IMR-90 (cell line): ENCODE results near the gene SH3BGRL. TPM values are rescaled to one million over a fixed set of nuclear protein-coding genes. Genes with fewer than 3 reads are reported as not detected.

Experiments
- ATAC-seq: fragments of 200-7000 bp; cut with Tn5 transposase; 2 replicates; pipeline ENCODE4 v1.9.1; 2020; ENCODE audit warnings: low read depth, mild to moderate bottlenecking, moderate library complexity
- BruUV-seq: library from RNA; stranded (reverse); fragments of 400-500 nt; replicated peaks from 2 replicates; lab custom pipeline; 2021; lab: Mats Ljungman, UMichigan
- CTCF ChIA-PET: fragments of 300-600 bp; formaldehyde crosslinking; extraction: SDS; loops from one replicate; lab custom pipeline; 2021; ENCODE audit warnings: antibody characterized with exemption; lab: Yijun Ruan, JAX
- POLR2A ChIA-PET: fragments of 300-600 bp; sonication (Branson Sonifier 250); formaldehyde crosslinking; loops from one replicate; lab custom pipeline; 2022; ENCODE audit warnings: antibody characterized with exemption; ENCODE audit not compliant: unreplicated experiment; lab: Charles Lee
- DNase-seq: peaks from one replicate; pipeline ENCODE4 v3.0.0; 2013
- H2AFZ ChIP-seq: replicated peaks from 2 replicates; pipeline ENCODE3; 2013; ENCODE audit warnings: low read length, mild to moderate bottlenecking; ENCODE audit not compliant: poor library complexity
- H2AK5ac ChIP-seq: 2 replicates; pipeline ENCODE4 v1.6.1; 2013; ENCODE audit warnings: low read depth, low read length, inconsistent platforms
- H2AK9ac ChIP-seq: replicated peaks from 2 replicates; pipeline ENCODE3; 2013; ENCODE audit warnings: mild to moderate bottlenecking, low read depth, low read length, moderate library complexity; ENCODE audit not compliant: poor library complexity
- H2BK120ac ChIP-seq: 2 replicates; pipeline ENCODE4 v1.6.1; 2013; ENCODE audit warnings: low read depth, low read length, inconsistent platforms
- H2BK15ac ChIP-seq: 3 replicates; pipeline ENCODE4 v1.6.1; 2013; ENCODE audit warnings: low read depth, low read length, inconsistent platforms
- H2BK20ac ChIP-seq: 2 replicates; pipeline ENCODE4 v1.6.1; 2013; ENCODE audit warnings: low read depth, mild to moderate bottlenecking, inconsistent platforms, low read length, moderate library complexity
- H2BK5ac ChIP-seq: 2 replicates; pipeline ENCODE4 v1.6.1; 2013; ENCODE audit warnings: mild to moderate bottlenecking, low read depth, low read length, inconsistent platforms; ENCODE audit not compliant: poor library complexity, severe bottlenecking
- H3K14ac ChIP-seq: replicated peaks from 2 replicates; pipeline ENCODE4 v1.6.1; 2013; ENCODE audit warnings: low read depth, low read length, inconsistent platforms
- H3K18ac ChIP-seq: 2 replicates; pipeline ENCODE4 v1.6.1; 2013; ENCODE audit warnings: low read depth, low read length, control low read depth
- H3K23ac ChIP-seq: 2 replicates; pipeline ENCODE4 v1.6.1; 2013; ENCODE audit warnings: low read depth, low read length, inconsistent platforms
- H3K27ac ChIP-seq: 2 replicates; pipeline ENCODE4 v1.5.1; 2013; ENCODE audit warnings: mild to moderate bottlenecking, control low read depth, low read length; ENCODE audit not compliant: insufficient read depth
- H3K27me3 ChIP-seq: 2 replicates; pipeline ENCODE4 v1.6.1; 2013; ENCODE audit warnings: low read length; ENCODE audit not compliant: control insufficient read depth, insufficient read depth
- H3K36me3 ChIP-seq: 2 replicates; pipeline ENCODE4 v1.6.1; 2013; ENCODE audit warnings: low read length, mixed read lengths; ENCODE audit not compliant: control insufficient read depth, insufficient read depth
- H3K4ac ChIP-seq: 2 replicates; pipeline ENCODE4 v1.6.1; 2013; ENCODE audit warnings: low read depth, low read length, inconsistent platforms
- H3K4me1 ChIP-seq: 2 replicates; pipeline ENCODE4 v1.6.1; 2013; ENCODE audit warnings: low read length, mixed read lengths; ENCODE audit not compliant: control insufficient read depth, insufficient read depth
- H3K4me2 ChIP-seq: 2 replicates; pipeline ENCODE4 v1.6.1; 2013; ENCODE audit warnings: low read depth, mild to moderate bottlenecking, control low read depth, low read length, moderate library complexity
- H3K4me3 ChIP-seq: 2 replicates; pipeline ENCODE4 v1.5.1; 2013; ENCODE audit warnings: low read depth, mild to moderate bottlenecking, control low read depth, low read length, moderate library complexity; ENCODE audit not compliant: insufficient read depth
- H3K56ac ChIP-seq: 2 replicates; pipeline ENCODE4 v1.6.1; 2013; ENCODE audit warnings: low read length, inconsistent platforms; ENCODE audit not compliant: insufficient read depth; ENCODE audit errors: extremely low read depth
- H3K79me1 ChIP-seq, 2 experiments: 2 replicates each; pipeline ENCODE4 v1.6.1; 2013; ENCODE audit warnings: low read length in 2 of 2, inconsistent platforms in 1 of 2, low read depth in 1 of 2
- H3K9ac ChIP-seq: 2 replicates; pipeline ENCODE4 v1.6.1; 2013; ENCODE audit warnings: low read depth, low read length, control low read depth
- H3K9me1 ChIP-seq: 2 replicates; pipeline ENCODE4 v1.6.1; 2013; ENCODE audit warnings: low read length, inconsistent platforms; ENCODE audit not compliant: insufficient read depth
- H3K9me3 ChIP-seq: 2 replicates; pipeline ENCODE4 v1.6.1; 2013; ENCODE audit warnings: low read length; ENCODE audit not compliant: control insufficient read depth, insufficient read depth
- H4K20me1 ChIP-seq: 2 replicates; pipeline ENCODE4 v1.6.1; 2013; ENCODE audit warnings: low read length, inconsistent platforms; ENCODE audit not compliant: insufficient read depth
- H4K5ac ChIP-seq: 2 replicates; pipeline ENCODE4 v1.6.1; 2013; ENCODE audit warnings: mild to moderate bottlenecking, low read depth, low read length, control low read depth
- H4K8ac ChIP-seq, 2 experiments: 2 replicates each; pipeline ENCODE4 v1.6.1; 2013; ENCODE audit warnings: low read depth in 2 of 2, low read length in 2 of 2, control low read depth in 1 of 2, inconsistent platforms in 1 of 2
- H4K91ac ChIP-seq: 2 replicates; pipeline ENCODE4 v1.6.1; 2013; ENCODE audit warnings: low read depth, low read length, inconsistent platforms; ENCODE audit not compliant: insufficient read depth
- BHLHE40 ChIP-seq: fragments of 150-350 bp; IDR thresholded peaks from 2 replicates; pipeline ENCODE4 v1.6.1; 2016; ENCODE audit warnings: mild to moderate bottlenecking, low read depth, low read length
- CHD1 ChIP-seq: IDR thresholded peaks from 2 replicates; pipeline ENCODE4 v1.6.1; 2012; ENCODE audit warnings: low read depth, low read length, improper control_type of control experiment
- FOS ChIP-seq: fragments of 150-350 bp; IDR thresholded peaks from 2 replicates; pipeline ENCODE4 v1.6.1; 2016; ENCODE audit warnings: low read depth, low read length
- MAFK ChIP-seq: IDR thresholded peaks from 2 replicates; pipeline ENCODE4 v1.6.1; 2012; ENCODE audit warnings: low read depth, low read length, improper control_type of control experiment
- MAZ ChIP-seq: IDR thresholded peaks from 2 replicates; pipeline ENCODE4 v1.6.1; 2012; ENCODE audit warnings: low read depth, mild to moderate bottlenecking, low read length, improper control_type of control experiment, moderate library complexity, borderline replicate concordance
- MXI1 ChIP-seq: IDR thresholded peaks from 2 replicates; pipeline ENCODE4 v1.6.1; 2012; ENCODE audit warnings: low read depth, mild to moderate bottlenecking, low read length, moderate library complexity, borderline replicate concordance
- POLR2A ChIP-seq: IDR thresholded peaks from 2 replicates; pipeline ENCODE4 v1.6.1; 2012; ENCODE audit warnings: mild to moderate bottlenecking, low read depth, low read length
- RAD21 ChIP-seq: IDR thresholded peaks from 2 replicates; pipeline ENCODE4 v1.6.1; 2012; ENCODE audit warnings: low read length, improper control_type of control experiment
- RCOR1 ChIP-seq: IDR thresholded peaks from 2 replicates; pipeline ENCODE4 v1.6.1; 2012; ENCODE audit warnings: mild to moderate bottlenecking, low read length, improper control_type of control experiment; ENCODE audit not compliant: insufficient replicate concordance
- RFX5 ChIP-seq: IDR thresholded peaks from 2 replicates; pipeline ENCODE4 v1.8.0; 2012; ENCODE audit warnings: low read depth, mild to moderate bottlenecking, low read length, moderate library complexity
- SMC3 ChIP-seq: fragments of 150-350 bp; IDR thresholded peaks from 2 replicates; pipeline ENCODE4 v1.6.1; 2016; ENCODE audit warnings: low read depth, mild to moderate bottlenecking, antibody characterized with exemption, low read length, moderate library complexity
- USF2 ChIP-seq: fragments of 150-350 bp; IDR thresholded peaks from 2 replicates; pipeline ENCODE4 v1.6.1; 2017; ENCODE audit warnings: mild to moderate bottlenecking, antibody characterized with exemption, low read length, low read depth
- WGBS, 2 experiments: methylation state at CpG; one replicate each; pipeline versions ENCODE4 v1.1.5 to v1.1.7; 2013; ENCODE audit warnings: missing lambda C conversion rate in 2 of 2; ENCODE audit not compliant: insufficient read length in 1 of 2; ENCODE audit errors: extremely low coverage in 2 of 2; 5-methylcytosine and 5-hydroxymethylcytosine counted together
- dilution Hi-C: fragments of 300-500 bp; cut with HindIII; formaldehyde crosslinking; loops from one replicate; pipeline ENCODE4 v1.14.3; 2018; ENCODE audit warnings: low sequenced_read_pairs; ENCODE audit not compliant: unreplicated experiment
- in situ Hi-C: fragments of 300-500 bp; cut with MboI; formaldehyde crosslinking; loops from 3 replicates; pipeline ENCODE4 v1.14.3; 2019; ENCODE audit warnings: low sequenced_read_pairs, inconsistent platforms, mixed read lengths
- intact Hi-C: fragments of 100-400 bp; cut with micrococcal nuclease; formaldehyde crosslinking; loops from 2 replicates; pipeline ENCODE4 v1.10.0; 2022
- polyA plus RNA-seq, 3 experiments: library from polyadenylated mRNA; depleted of rRNA; stranded (reverse); fragments of >200 nt; gene quantifications; 2 replicates each; pipeline ENCODE4 v1.2.3, GENCODE V29; 2012; ENCODE audit warnings: low replicate concordance in 1 of 3
- total RNA-seq: library from RNA; depleted of rRNA; stranded (reverse); fragments of >200 nt; gene quantifications from 2 replicates; pipeline ENCODE4 v1.2.3, GENCODE V29; 2012
- TF ChIP-seq, protein P1 (sequence below): conservative IDR thresholded peaks from 2 replicates; pipeline ENCODE4 v1.5.1; 2012; ENCODE audit warnings: mild to moderate bottlenecking, low read depth, low read length, improper control_type of control experiment

Gene SH3BGRL
- total and polyA plus RNA-seq, 2 of the 4 experiments (the other 2 are of a cell fraction) = 50.7 to 110 TPM

- H2BK15ac ChIP-seq = peak overlapping the region; percentile 66; the same call in 1 of the 3 replicates
- peak overlapping the region; percentile 91 for H3K23ac ChIP-seq
- ChIA-PET POLR2A (interaction anchor here (0.6 to 1.4 kb wide), 4 partner anchors 12 to 237 kb away, joined by 3 to 5 read pairs (median 3); no protein-coding TSS in a partner anchor), CTCF (interaction anchor here (0.7 to 1.4 kb wide), 6 partner anchors 10 to 395 kb away, joined by 3 to 12 read pairs (median 3); no protein-coding TSS in a partner anchor)
- H4K91ac ChIP-seq = peak overlapping the region; percentile 79
- BruUV-seq = TSS peak; percentile 49
- DNase-seq (peak; percentile 12), ATAC-seq (peak; percentile 48)
- peak overlapping the region; percentile 94 for H3K9ac ChIP-seq
- in situ Hi-C loops = no loop called here
- peak overlapping the region; percentile 93 for H3K4me2 ChIP-seq
- peak overlapping the region; percentile 26 for H4K5ac ChIP-seq
- H3K14ac ChIP-seq = peak overlapping the region; percentile 82
- peak overlapping the region; percentile 62 for H3K18ac ChIP-seq
- no peaks in the 10 kb centered on the region for H4K20me1 ChIP-seq
- no peaks in the 10 kb centered on the region for H3K4me1 ChIP-seq
- H2AFZ ChIP-seq = peak overlapping the region; percentile 92
- H2AK9ac ChIP-seq = peak overlapping the region; percentile 38
- no peak for TF ChIP-seq SMC3
- no peak for TF ChIP-seq POLR2A
- TF ChIP-seq, protein P1, sequence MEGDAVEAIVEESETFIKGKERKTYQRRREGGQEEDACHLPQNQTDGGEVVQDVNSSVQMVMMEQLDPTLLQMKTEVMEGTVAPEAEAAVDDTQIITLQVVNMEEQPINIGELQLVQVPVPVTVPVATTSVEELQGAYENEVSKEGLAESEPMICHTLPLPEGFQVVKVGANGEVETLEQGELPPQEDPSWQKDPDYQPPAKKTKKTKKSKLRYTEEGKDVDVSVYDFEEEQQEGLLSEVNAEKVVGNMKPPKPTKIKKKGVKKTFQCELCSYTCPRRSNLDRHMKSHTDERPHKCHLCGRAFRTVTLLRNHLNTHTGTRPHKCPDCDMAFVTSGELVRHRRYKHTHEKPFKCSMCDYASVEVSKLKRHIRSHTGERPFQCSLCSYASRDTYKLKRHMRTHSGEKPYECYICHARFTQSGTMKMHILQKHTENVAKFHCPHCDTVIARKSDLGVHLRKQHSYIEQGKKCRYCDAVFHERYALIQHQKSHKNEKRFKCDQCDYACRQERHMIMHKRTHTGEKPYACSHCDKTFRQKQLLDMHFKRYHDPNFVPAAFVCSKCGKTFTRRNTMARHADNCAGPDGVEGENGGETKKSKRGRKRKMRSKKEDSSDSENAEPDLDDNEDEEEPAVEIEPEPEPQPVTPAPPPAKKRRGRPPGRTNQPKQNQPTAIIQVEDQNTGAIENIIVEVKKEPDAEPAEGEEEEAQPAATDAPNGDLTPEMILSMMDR = no peak
- no peak for TF ChIP-seq USF2
- no peak for TF ChIP-seq MAZ
- TF ChIP-seq CHD1 = no peak
- no peak for TF ChIP-seq RAD21
- no peak for TF ChIP-seq RCOR1
- no peak for TF ChIP-seq MAFK
- no peak for TF ChIP-seq MXI1
- TF ChIP-seq FOS = no peak
- TF ChIP-seq BHLHE40 = no peak
- TF ChIP-seq RFX5 = no peak
- peak overlapping the region; percentile 11; the same call in 1 of the 2 replicates for H2AK5ac ChIP-seq
- peak overlapping the region; percentile 93 for H2BK5ac ChIP-seq
- no peaks in the 10 kb centered on the region for H3K9me1 ChIP-seq
- H3K27ac ChIP-seq = peak overlapping the region; percentile 98
- 0 out of 2 replicates have a peak overlapping the region, but pooled peaks have one; percentile 0 for H2BK20ac ChIP-seq
- no peaks in the 10 kb centered on the region for H3K36me3 ChIP-seq
- no peaks in the 10 kb centered on the region for H3K9me3 ChIP-seq
- H4K8ac ChIP-seq = peak overlapping the region; percentile 67 to 92; a peak in 3 of 4 replicates
- WGBS, 2 experiments = 29% methylated on average over 4 of the region's 8 CpGs; no CpG with 5 or more reads in 1 of the 2 experiments
- no peaks in the 10 kb centered on the region for H3K27me3 ChIP-seq
- intact Hi-C loops = loop anchor here (1.0 kb wide), 1 partner anchor 57 kb away; no protein-coding TSS in a partner anchor
- H3K56ac ChIP-seq = peak overlapping the region; percentile 85; the same call in 1 of the 2 replicates
- peaks cover 0 to 10% of the 10 kb centered on the region in 2 experiments for H3K79me1 ChIP-seq
- H2BK120ac ChIP-seq = peak overlapping the region; percentile 60
- peak overlapping the region; percentile 58 for H3K4me3 ChIP-seq
- peak overlapping the region; percentile 86 for H3K4ac ChIP-seq
- dilution Hi-C loops = no loop called here
Observed at GRCh38 chrX:81202456-81202819, 536 bp downstream of the SH3BGRL start.
